GM21381 (cell line): ENCODE results near the gene ELF2.
"Not testable (repeated sequence)": the region's sequence is repeated elsewhere in the genome, so short reads cannot be mapped to it uniquely, and the experiment has no call there.

ENCODE experiments used
- ATAC-seq: cut with Tn5 transposase; IDR thresholded peaks from one replicate; pipeline ENCODE4 v1.9.1; 2021; ENCODE audit warnings: mild to moderate bottlenecking, moderate library complexity; ENCODE audit not compliant: unreplicated experiment

The ELF2 gene

DNA sequence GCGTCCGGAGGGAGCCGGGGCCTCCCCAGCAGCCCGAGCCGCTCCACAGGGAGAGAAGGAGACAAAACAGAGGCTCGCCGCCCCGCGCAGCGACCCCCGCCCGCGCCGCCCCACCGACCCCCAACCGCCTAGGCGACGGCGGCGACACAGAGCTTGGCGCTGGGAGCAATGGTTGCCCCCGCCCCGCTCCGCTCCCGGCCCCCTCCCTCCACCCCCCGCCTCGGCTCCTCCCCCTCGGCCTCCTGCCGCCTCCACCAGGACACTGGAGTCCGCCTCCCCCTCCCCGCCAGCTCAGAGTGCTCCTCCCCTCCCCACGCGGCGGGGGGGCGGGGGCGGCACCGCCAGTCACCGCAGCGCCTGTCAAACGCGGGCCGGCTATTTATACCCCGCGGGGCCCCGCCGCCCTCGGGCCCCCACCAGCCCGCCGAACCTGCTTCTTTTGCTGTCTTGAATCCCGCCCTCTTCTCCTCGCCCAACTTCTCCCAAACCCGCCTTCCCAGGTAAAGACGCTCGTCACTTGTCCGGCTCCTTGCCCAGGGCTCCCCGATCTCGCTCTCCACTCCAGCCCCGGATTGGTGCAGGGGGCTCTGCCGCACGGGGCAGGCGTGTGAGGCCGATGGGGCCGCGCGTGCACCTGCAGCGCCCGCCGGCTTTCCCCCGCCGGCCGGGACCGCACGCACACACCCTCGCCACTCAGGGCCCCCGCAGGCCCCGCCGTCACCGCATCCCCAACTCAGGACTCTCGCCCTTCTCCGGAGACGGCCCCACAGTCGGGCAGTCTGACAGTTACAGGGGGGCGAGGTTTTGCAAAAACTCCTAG lies at the start of gene ELF2:
TSS of gene ELF2 (minus strand) at position 170 of the 820 bp plus-strand sequence. CDS start 39,517 bp downstream, outside the sequence.
- ATAC-seq, result peak; percentile 36

DNA sequence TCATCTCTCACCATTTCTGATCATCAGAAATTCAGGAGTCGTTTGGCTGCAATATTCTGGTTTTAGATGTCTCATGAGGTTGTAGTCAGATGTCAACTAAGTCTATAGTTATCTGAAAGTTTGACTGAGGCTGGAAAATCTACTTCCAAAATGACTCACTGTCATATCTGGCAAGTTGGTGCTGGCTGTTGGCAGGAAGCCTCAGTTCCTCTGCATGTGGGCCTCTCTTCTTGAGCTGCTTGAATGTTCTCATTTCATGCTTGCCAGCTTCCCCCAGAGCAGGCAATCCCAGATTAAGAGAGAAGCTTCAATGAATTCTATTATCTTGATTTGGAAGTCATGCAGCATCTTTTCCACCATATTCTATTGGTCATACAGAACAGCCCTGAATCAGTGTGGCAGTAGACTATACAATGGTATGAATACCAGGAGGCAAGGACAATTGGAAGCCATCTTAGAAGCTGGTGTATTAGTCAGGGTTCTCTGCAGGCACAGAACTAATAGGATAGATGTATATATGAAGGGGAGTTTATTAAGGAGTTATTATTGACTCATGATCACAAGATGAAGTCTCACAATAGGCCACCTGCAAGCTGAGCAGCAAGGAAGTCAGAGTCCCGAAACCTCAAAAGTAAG lies 46.8 kb upstream of the ELF2 start:
- no peak for ATAC-seq

DNA sequence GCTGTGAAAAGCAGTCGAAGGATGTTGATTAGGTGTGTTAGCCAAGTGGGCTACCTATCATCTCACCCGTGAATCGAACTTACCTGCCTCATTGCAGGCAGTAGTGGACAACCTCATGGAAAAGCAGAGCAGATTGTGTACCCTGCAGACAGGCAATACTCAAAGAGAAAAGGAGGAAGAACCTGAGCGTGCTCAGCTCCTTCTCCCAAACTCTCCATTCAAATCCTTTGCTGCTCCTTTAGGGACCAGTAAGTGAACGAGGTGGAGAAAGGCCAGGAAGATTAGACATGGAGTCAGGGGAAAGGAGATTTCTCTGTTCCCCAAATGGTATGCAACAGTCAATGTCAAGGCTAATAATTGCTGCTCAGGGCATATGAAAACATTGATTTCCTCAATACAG lies 45.2 kb upstream of the ELF2 start:
- ATAC-seq, result no peak

DNA sequence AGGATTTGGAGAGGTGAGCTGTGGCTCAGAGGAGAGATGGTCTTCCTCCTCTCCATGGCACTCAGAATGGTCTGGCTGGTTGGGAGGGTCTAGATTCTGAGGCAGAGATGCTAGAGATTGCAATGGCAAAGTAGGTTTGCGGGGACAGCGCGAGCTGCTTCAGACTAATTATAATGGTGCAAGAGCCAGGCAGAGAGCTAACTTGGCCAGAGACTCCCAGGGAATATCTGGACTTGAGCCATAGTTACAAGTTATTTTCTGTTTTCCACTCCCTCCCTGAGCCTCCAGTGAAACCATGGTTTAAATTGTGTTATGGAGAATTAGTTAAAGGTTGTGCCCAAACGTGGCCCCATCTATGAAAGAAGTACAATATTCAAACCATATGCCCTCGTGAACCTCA lies 44.7 kb upstream of the ELF2 start:
- ATAC-seq, result no peak

DNA sequence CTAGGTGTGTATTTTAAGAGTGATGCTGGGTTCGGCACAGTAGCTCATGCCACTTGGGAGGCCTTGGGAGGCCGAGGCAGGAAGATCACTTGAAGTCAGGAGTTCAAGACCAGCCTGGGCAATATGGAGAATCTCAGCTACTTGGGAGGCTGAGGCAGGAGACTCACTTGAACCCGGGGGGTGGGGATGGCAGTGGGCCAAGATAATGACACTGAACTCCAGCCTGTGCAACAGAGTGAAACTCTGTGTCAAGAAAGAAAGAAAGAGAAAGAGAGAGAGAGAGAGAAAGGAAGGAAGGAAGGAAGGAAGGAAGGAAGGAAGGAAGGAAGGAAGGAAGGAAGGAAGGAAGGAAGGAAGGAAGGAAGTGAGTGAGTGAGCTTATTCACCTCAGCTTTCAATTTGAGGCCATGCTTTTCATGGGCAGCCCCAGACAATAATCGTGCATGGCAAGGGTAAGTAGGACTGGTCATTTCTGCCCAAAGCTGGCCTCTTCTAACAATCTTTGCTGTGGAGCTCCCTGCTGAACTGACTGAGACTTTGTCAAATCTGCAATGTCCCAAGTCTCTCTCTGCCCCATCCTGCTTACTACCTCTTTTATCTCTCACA lies 42.5 kb upstream of the ELF2 start:
- no peak for ATAC-seq

DNA sequence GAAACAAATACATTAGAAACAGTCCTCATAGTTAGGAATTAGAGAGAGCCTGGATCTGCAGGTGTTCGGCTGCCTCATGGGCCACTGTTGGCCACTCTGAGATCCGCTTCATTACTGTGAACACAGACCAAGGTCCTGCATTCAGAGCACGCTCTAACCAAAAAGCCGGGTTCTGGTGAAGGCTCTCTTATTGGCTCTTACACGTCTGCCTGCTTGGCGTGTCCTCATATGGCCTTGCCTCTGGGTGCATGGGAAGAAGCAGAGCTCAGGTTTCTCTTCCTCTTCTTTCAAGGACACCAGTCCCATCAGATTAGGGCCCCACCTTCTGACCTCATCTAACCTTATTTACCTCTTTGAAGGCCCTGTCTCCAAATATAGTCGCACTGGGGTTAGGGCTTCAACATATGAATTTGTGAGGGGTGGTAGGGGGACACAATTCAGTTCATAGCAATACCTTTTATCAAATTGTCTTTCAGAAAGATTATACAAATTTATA lies 37.1 kb upstream of the ELF2 start:
- ATAC-seq, result peak; percentile 98

DNA sequence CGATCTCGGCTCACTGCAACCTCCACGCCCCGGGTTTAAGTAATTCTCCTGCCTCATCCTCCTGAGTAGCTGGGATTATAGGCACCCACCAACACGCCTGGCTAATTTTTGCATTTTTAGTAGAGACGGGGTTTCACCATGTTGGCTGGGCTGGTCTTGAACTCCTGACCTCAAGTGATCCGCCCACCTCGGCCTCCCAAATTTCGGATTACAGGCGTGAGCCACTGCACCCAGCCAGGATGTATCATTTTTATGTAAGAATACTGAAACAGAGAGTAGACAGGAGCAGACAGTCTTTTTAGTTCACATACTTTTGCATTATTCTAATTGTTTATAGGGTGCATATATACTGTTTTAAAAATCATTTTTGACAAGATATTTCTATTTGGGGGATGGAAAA lies 36.6 kb upstream of the ELF2 start:
- ATAC-seq, result peak; percentile 3

- ATAC-seq, result no peak
Observed at GRCh38 chr4:139212900-139213299, 35.9 kb upstream of the ELF2 start.

DNA sequence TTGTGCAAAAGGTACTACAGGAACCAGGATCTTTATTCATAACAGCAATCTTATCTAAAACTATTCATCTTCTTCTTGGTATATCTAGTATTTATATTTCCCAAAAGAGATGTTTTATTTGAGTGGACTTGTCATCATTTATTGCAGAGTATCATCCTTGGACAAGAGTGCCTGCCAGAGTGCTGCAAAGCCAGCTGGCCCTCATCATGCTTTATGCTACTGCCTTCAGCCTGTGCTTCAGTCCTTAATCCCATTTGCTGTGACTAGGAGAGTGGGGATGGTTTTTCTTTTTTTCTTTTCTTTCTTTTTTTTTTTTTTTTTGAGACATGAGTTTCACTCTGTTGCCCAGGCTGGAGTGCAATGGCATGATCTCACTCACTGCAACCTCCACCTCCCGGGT lies 33.5 kb upstream of the ELF2 start:
- no peak for ATAC-seq

DNA sequence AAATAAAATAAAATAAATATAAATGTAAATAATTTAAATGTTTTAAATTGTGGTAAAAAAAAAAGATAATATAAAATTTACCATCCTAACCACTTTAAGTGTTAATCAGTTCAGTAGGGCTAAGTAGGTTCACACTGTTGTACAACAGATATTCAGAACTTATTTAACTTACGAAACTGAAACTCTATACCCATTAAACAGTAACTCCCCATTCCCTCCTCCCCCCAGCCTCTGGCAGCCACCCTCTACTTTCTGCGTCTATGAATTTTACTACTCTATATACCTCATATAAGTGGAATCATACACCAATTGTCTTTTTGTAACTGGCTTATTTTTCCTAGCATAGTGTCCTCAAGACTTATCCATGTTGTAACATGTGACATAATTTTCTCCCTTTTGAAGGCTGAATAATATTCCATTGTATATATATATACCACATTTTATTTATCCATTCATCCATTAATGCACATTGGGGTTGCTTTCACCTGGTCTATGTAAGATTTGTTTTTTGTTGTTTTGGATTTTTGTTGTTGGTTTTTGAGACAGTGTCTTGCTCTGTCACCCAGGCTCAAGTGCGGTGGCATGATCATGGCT lies 32.5 kb upstream of the ELF2 start:
- ATAC-seq, result peak; percentile 35

- ATAC-seq, result no peak
Observed at GRCh38 chr4:139208404-139208945, 31.5 kb upstream of the ELF2 start.

- ATAC-seq, result no peak
Observed at GRCh38 chr4:139207873-139208403, 30.9 kb upstream of the ELF2 start.

GRCh38 chr4:139207247-139207646 lies 30.2 kb upstream of the ELF2 start:
- no peak for ATAC-seq

GRCh38 chr4:139202991-139203390 lies 26.0 kb upstream of the ELF2 start:
- ATAC-seq, result no peak

- no peak for ATAC-seq
Observed at GRCh38 chr4:139200506-139200905, 23.5 kb upstream of the ELF2 start.

- no peak for ATAC-seq
Observed at GRCh38 chr4:139200102-139200501, 23.1 kb upstream of the ELF2 start.

- ATAC-seq, result not testable (repeated sequence)
Observed at GRCh38 chr4:139197214-139197613, 20.2 kb upstream of the ELF2 start.

DNA sequence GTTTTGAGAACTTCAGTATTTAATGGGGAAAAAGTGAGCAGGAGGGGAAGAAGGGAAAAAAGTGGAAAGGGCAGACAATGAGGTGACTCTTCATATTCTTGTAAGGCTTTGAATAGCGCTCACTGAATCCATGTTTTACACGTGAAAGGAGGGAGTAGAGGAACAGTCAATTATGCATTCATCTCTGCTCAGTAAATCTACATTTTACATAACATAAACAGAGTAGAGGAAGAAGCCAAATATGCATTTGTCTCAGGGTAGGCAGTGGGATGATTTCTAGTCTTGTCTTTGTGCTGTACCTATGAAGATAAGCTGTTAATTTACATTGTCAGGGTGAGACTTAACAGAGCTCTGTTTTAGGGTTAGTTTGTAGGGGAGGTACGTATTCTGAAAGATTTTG lies 19.4 kb upstream of the ELF2 start:
- ATAC-seq, result no peak

DNA sequence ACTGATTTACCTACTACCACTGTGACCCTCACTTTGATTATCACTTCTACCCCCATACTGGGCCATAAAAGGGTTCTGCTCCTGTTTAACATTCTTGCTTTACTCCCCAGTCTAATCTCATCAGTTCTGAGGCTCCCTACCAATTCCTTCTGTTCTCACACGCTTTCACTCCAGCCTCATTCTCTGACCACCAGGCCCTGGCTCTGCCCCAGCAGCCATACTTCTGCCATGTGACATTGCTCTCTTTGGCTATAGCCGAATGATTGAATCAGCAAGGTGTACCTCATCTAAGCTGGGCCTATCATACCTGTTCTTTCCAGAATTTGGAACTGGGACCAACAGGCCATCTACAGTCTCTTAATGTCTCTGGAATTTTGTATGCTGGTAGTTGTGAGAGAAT lies 14.4 kb upstream of the ELF2 start:
- no peak for ATAC-seq

GRCh38 chr4:139189972-139190371 lies 13.0 kb upstream of the ELF2 start:
- ATAC-seq, result no peak

GRCh38 chr4:139189417-139189749 lies 12.4 kb upstream of the ELF2 start:
- no peak for ATAC-seq
